Ramos (cell line): ENCODE measurements around the gene PDPR.
"Not testable (repeated sequence)": the region's sequence is repeated elsewhere in the genome, so short reads cannot be mapped to it uniquely, and the experiment has no call there.

Experiments
- in situ Hi-C: fragments of 300-500 bp; cut with MboI; formaldehyde crosslinking; loops from one replicate; pipeline ENCODE4 v1.14.3; 2022; ENCODE audit warnings: low sequenced_read_pairs; ENCODE audit not compliant: unreplicated experiment

Gene PDPR

GRCh38 chr16:70126226-70126625 lies 12.1 kb downstream of the PDPR start:
- in situ Hi-C loops, result not testable (repeated sequence)

- in situ Hi-C loops, result not testable (repeated sequence)
These were observed 13.6 kb downstream of the PDPR start for GRCh38 chr16:70127706-70128105.

- in situ Hi-C loops, result not testable (repeated sequence)
These were observed 14.7 kb downstream of the PDPR start for GRCh38 chr16:70128844-70129243.

DNA sequence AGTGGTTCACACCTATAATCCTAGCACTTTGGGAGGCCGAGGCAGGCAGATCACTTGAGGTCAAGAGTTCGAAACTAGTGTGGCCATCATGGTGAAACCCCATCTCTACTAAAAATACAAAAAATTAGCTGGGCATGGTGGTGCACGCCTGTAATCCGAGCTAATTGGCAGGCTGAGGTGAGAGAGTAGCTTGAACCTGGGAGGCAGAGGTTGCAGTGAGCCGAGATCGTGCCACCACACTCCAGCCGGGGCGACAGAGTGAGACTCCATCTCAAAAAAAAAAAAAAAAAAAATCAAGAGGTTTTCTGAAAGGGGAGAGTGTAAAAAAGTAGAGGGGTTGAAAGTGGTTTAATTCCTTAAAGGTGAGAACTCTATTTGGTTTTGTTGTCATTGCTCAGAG lies 21.7 kb downstream of the PDPR start:
- in situ Hi-C loops, result not testable (repeated sequence)

DNA sequence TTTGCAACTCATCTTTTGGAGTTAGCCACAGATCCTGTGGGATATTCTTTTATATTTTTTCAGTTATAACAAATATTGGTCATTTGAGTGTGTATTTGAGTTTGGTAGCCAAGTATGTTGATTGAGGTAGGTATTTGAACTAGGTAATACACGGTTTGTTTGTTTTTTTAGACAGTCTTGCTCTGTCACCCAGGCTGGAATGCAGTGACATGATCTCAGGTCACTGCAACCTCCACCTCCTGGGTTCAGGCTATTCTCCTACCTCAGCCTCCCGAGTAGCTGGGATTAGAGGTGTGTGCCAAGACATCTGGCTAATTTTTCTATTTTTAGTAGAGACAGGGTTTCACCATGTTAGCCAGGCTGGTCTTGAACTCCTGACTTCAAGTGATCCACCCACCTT lies 22.5 kb downstream of the PDPR start:
- in situ Hi-C loops, result not testable (repeated sequence)

DNA sequence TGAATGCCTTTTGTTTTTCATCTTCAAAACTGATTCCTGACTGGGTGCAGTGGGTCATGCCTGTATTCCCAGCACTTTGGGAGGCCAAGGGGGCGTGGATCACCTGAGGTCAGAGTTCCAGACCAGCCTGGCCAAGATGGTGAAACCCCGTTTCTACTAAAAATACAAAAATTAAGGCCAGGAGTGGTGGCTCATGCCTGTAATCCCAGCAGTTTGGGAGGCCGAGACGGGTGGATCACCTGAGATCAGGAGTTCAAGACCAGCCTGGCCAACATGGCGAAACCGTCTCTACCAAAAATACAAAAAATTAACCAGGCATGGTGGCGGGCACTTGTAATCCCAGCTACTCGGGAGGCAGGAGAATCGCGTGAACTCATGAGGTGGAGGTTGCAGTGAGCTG lies 28.6 kb downstream of the PDPR start:
- in situ Hi-C loops, result not testable (repeated sequence)

DNA sequence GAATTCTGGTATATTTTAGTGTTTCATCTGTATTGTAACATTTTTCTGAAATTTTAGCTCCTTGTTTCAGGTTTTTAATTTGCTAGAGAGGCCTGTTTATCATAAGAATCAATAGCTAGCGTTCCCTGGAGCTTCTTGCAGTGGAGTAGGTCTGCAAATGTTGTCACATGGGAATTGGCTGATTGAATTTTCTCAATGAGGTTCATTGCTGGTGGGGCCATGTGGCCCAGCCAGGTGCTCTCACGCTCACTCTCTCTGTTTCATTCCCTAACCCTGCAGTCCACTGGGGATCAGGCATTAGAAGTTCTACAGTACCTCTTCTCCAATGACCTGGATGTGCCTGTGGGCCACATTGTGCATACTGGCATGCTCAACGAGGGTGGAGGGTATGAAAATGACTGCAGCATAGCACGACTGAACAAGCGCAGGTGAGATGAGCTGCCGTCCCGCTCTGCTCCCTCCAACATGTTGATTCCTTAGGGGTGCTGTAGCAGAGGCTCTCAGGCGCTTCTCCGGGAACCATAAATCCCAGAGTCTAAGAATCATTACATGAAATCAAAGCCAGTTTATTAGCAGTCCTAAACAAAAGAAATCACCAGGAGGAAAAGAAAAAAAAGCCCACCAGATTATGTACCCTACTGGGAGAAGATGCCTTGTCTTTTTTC lies 29.2 kb downstream of the PDPR start:
- in situ Hi-C loops, result not testable (repeated sequence)

DNA sequence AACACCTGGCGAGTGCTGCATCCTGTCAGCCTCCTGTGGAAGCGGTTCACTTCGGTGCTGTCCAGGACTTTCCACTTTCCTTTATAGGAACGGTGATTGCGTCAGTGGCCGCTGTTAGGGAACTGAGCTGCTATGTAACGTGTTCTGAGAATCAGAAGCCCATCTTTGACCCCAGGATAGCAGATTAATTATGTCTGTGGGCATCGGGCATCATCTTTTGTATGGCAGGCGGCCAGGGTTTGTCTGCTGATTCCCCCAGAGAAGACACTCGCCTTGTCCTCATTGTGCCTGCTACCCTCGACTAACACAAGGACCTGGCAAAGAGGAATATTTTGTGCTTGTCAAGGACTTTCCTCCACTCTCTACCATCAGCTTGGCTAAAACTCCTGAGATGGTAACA lies 33.7 kb downstream of the PDPR start:
- in situ Hi-C loops, result not testable (repeated sequence)

GRCh38 chr16:70148453-70148852 lies 34.3 kb downstream of the PDPR start:
- in situ Hi-C loops, result not testable (repeated sequence)

- in situ Hi-C loops, result not testable (repeated sequence)
These were observed 35.2 kb downstream of the PDPR start for GRCh38 chr16:70149296-70149695.

DNA sequence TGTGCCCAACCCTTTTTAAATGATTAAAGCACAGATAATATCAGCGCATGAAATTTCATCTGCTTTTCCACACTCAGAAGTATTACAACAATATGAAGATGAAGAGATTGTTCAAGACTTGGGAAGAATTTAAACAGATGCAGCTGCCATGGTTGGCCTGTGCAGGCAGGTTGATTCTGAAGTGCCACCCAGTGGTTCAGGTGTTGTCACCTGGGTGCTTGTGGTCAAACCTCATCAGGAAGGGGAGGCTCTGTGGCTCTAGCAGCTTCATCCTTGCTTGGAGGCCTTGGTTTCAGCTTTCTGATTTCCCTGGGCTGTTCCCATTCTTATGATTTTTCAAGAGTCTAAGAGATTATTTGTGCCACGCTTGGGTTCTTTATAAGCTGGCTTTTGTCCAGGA lies 37.3 kb downstream of the PDPR start:
- in situ Hi-C loops, result no loop called here

GRCh38 chr16:70151941-70152509 lies 37.9 kb downstream of the PDPR start:
- in situ Hi-C loops, result no loop called here

- in situ Hi-C loops, result no loop called here
These were observed 38.6 kb downstream of the PDPR start for GRCh38 chr16:70152578-70153302.

DNA sequence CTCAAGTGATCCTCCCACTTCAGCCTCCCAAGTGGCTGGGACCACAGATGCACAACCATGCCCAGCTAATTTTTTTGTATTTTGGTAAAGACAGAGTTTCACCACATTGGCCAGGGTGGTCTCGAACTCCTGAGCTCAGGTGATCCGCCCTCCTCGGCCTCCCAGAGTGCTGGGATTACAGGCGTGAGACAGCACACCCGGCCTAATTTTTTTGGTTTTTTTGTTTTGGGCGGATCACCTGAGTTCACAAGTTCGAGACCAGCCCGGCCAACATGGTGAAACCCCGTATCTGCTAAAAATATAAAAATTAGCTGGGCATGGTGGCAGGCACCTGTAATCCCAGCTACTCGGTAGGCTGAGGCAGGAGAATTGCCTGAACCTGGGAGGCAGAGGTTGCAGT lies 40.6 kb downstream of the PDPR start:
- in situ Hi-C loops, result not testable (repeated sequence)

GRCh38 chr16:70156207-70156978 lies 42.3 kb downstream of the PDPR start:
- in situ Hi-C loops, result no loop called here

DNA sequence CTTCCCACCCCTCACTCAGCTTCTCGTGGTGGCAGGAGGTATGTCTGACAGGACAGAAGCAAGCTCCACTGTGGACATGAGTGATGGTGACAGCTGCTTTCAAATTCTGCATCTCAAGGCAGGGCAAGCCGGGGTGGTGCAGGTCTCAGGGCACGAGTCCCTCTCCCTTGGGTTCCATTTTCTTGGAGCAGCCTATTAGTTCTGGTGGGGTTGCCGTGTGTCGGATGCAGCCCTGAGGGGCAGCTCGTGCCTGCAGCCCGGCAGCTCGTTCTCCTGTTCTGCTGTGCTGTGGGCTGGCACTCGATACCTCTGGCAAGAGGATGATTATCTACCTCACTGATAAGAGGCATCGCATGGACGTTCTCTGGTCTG lies 43.0 kb downstream of the PDPR start:
- in situ Hi-C loops, result no loop called here

GRCh38 chr16:70157477-70158260 lies 43.5 kb downstream of the PDPR start:
- in situ Hi-C loops, result no loop called here

DNA sequence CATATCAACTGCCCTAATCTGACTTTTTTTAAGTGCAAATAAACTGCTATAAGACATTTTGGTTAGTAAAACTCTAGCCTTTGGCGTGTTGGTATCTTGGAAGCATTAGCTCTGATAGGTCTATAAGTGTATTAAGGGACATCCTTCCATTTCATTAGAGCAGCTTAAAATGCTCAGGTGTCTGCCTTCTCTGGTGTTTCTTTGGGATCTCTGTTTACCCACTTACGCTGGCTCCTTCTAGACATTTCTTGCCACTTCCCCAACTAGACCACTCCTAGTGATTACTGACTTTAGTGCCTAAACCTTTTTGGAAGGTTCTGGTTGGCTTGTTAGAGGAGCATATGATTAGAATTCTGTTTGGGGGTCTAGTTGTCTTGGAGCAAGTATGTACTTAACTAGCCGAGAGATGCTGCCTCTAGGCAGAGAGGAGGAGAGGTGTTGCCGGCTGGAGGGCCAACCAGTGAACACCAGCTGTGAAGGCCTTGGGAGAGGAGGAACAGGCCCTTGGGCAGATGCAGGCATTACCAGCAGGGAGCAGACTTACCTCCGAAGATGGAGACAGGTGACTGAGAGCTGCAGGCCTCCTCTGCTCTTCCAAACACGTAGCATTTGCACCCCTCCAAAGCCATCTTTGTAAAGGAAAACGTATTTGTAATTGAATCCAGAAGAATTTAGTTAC lies 44.3 kb downstream of the PDPR start:
- in situ Hi-C loops, result no loop called here
